Stomach (tissue), 4 donors: ENCODE measurements around the gene HNF4A.

Source experiments
- POLR2AphosphoS5 ChIP-seq, 3 donors: sonication (generic); formaldehyde crosslinking; IDR thresholded peaks; one replicate each; pipeline ENCODE4 v1.6.1; 2016; ENCODE audit warnings: antibody characterized with exemption in 3 of 3
- TF ChIP-seq, protein P1 (sequence below), 7 experiments: fragments of 450-650 bp in 4 of 7; fragments of 200-600 bp in 3 of 7; sonication (generic) in 3 of 7; IDR thresholded peaks; one replicate each; pipeline ENCODE4 v1.5.1; 2016 to 2019; ENCODE audit warnings: antibody characterized with exemption in 7 of 7, control low read depth in 2 of 7, mild to moderate bottlenecking in 1 of 7

DNA sequence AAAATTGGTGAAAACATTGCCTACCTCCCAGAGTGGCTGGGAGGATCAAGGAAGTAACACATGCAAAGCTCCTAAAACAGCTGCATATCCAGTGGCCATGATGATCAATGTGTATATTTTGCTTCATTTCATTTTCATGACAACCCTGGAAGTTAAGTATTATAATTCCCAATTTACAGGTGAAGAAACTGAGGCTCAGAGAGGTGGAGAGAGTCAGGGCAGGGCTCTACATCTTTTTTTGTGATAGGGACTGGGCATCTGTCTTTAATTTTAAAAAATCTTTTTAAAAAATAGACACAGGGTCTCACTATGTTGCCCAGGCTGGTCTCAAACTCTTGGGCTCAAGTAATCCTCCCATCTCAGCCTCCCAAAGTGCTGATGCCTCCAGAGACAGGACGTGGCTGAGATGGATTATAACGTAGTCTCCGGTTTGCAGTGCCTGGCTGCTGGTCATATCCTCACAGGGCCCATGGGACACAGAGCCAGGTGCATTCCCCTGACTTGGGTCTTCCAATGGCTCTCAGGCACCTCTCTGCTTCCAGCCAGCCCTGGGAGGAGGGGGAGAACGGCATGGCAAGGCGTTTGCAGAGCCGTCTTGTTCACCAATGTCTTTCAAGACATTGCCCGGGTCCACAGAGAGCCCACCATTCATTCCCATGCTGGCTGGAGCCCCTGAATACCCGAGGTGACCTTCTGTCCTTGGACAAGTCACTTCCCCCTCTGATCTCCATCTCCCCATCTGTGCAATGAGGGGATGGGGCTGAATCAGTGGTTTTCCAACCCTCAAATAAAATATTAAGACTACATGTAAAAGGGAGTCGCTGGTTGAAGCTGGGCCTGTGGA, 38.3 kb downstream of the HNF4A start:
- TF ChIP-seq, protein P1, sequence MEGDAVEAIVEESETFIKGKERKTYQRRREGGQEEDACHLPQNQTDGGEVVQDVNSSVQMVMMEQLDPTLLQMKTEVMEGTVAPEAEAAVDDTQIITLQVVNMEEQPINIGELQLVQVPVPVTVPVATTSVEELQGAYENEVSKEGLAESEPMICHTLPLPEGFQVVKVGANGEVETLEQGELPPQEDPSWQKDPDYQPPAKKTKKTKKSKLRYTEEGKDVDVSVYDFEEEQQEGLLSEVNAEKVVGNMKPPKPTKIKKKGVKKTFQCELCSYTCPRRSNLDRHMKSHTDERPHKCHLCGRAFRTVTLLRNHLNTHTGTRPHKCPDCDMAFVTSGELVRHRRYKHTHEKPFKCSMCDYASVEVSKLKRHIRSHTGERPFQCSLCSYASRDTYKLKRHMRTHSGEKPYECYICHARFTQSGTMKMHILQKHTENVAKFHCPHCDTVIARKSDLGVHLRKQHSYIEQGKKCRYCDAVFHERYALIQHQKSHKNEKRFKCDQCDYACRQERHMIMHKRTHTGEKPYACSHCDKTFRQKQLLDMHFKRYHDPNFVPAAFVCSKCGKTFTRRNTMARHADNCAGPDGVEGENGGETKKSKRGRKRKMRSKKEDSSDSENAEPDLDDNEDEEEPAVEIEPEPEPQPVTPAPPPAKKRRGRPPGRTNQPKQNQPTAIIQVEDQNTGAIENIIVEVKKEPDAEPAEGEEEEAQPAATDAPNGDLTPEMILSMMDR (IDR thresholded peaks at IDR 0.05) = no peak
- no peak for TF ChIP-seq POLR2AphosphoS5 (IDR thresholded peaks at IDR 0.05)
